ENCODE results near the gene ARHGEF18.

DNA sequence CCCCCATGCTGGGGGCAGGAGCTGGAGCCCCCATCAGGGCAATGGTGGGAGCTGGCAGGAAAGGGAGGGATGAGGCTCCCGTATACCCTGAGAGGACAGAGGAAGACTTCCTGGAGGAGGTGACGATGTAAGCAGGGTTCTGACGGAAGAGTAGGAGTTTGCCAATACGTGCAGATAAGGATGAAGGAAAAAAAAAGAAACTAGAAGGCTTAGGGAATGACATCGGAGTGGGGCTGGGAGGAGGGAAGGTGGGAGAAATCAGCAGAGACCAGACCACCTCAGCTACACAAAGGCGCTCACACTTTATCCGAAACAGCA is 32.3 kb downstream of the ARHGEF18 start:
- TF ChIP-seq POLR2A (IDR thresholded peaks at IDR 0.05; ENCODE audit: low read length) = no peak
- TF ChIP-seq GATA1 (IDR thresholded peaks at IDR 0.05; ENCODE audit: low read depth, low read length) = no peak

Data from erythroblast (primary cell).